NCI-H1436 treated with DMSO at 0.1 percent for 48 hours (cell line): ENCODE measurements around the gene PTPRN2.
"Not testable (repeated sequence)": the region's sequence is repeated elsewhere in the genome, so short reads cannot be mapped to it uniquely, and the experiment has no call there.

ENCODE experiments used
- DNase-seq: peaks from one replicate; lab custom pipeline; 2025; lab: John Stamatoyannopoulos, UW

The PTPRN2 gene

GRCh38 chr7:158532093-158532627 lies 55.5 kb downstream of the PTPRN2 start:
- DNase-seq: no peak

GRCh38 chr7:158531661-158532060 lies 56.0 kb downstream of the PTPRN2 start:
- DNase-seq: no peak

GRCh38 chr7:158530800-158531609 lies 56.6 kb downstream of the PTPRN2 start:
- no peak for DNase-seq

- no peak for DNase-seq
These were observed 58.2 kb downstream of the PTPRN2 start for GRCh38 chr7:158529181-158530096.

GRCh38 chr7:158527915-158528502 lies 59.6 kb downstream of the PTPRN2 start:
- DNase-seq: no peak

- DNase-seq: no peak
These were observed 60.1 kb downstream of the PTPRN2 start for GRCh38 chr7:158527495-158527894.

- no peak for DNase-seq
These were observed 60.6 kb downstream of the PTPRN2 start for GRCh38 chr7:158527038-158527437.

- no peak for DNase-seq
These were observed 61.1 kb downstream of the PTPRN2 start for GRCh38 chr7:158526531-158526930.

GRCh38 chr7:158525648-158526484 lies 61.8 kb downstream of the PTPRN2 start:
- DNase-seq: no peak

- DNase-seq: no peak
These were observed 62.6 kb downstream of the PTPRN2 start for GRCh38 chr7:158524749-158525635.

- DNase-seq: not testable (repeated sequence)
These were observed 63.3 kb downstream of the PTPRN2 start for GRCh38 chr7:158524286-158524685.

- not testable (repeated sequence) for DNase-seq
These were observed 63.7 kb downstream of the PTPRN2 start for GRCh38 chr7:158523877-158524276.

GRCh38 chr7:158523165-158523856 lies 64.3 kb downstream of the PTPRN2 start:
- not testable (repeated sequence) for DNase-seq

GRCh38 chr7:158521795-158522194 lies 65.8 kb downstream of the PTPRN2 start:
- not testable (repeated sequence) for DNase-seq

- no peak for DNase-seq
These were observed 66.8 kb downstream of the PTPRN2 start for GRCh38 chr7:158520825-158521224.

GRCh38 chr7:158519633-158520174 lies 67.9 kb downstream of the PTPRN2 start:
- DNase-seq: no peak

GRCh38 chr7:158518980-158519632 lies 68.5 kb downstream of the PTPRN2 start:
- no peak for DNase-seq

- no peak for DNase-seq
These were observed 70.1 kb downstream of the PTPRN2 start for GRCh38 chr7:158517571-158517970.

GRCh38 chr7:158517072-158517471 lies 70.6 kb downstream of the PTPRN2 start:
- DNase-seq: no peak
